ENCODE results near the gene CREBBP.

CREBBP gene

GRCh38 chr16:3677994-3678393, 202.5 kb downstream of the CREBBP start:
- no peaks in the 10 kb centered on the region for H3K4me1 ChIP-seq (ENCODE audit: insufficient read depth, low read length, severe bottlenecking)
- no peaks in the 10 kb centered on the region for H3K79me2 ChIP-seq (ENCODE audit: insufficient read depth, low read length)
- H3K27ac ChIP-seq (ENCODE audit: low read depth, low read length, poor library complexity, severe bottlenecking) = no peak overlapping the region
- TF ChIP-seq EZH2 (IDR thresholded peaks at IDR 0.05; ENCODE audit: borderline replicate concordance, low read length) = no peak
- TF ChIP-seq, protein P1, sequence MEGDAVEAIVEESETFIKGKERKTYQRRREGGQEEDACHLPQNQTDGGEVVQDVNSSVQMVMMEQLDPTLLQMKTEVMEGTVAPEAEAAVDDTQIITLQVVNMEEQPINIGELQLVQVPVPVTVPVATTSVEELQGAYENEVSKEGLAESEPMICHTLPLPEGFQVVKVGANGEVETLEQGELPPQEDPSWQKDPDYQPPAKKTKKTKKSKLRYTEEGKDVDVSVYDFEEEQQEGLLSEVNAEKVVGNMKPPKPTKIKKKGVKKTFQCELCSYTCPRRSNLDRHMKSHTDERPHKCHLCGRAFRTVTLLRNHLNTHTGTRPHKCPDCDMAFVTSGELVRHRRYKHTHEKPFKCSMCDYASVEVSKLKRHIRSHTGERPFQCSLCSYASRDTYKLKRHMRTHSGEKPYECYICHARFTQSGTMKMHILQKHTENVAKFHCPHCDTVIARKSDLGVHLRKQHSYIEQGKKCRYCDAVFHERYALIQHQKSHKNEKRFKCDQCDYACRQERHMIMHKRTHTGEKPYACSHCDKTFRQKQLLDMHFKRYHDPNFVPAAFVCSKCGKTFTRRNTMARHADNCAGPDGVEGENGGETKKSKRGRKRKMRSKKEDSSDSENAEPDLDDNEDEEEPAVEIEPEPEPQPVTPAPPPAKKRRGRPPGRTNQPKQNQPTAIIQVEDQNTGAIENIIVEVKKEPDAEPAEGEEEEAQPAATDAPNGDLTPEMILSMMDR (IDR thresholded peaks at IDR 0.05; ENCODE audit: low read length) = no peak
- H3K4me2 ChIP-seq (ENCODE audit: low read length) = no peak overlapping the region
- no peaks in the 10 kb centered on the region for H3K27me3 ChIP-seq (ENCODE audit: insufficient read depth, low read length)
- peaks cover 96% of the 10 kb centered on the region for H3K36me3 ChIP-seq (ENCODE audit: insufficient read depth, low read length)
- H3K9me2 ChIP-seq (ENCODE audit: low read depth, low read length) = no peaks in the 10 kb centered on the region
- no peaks in the 10 kb centered on the region for H3F3A ChIP-seq (ENCODE audit: insufficient read depth, low read length)
- H3K9ac ChIP-seq (ENCODE audit: low read length) = no peak overlapping the region
- H2AFZ ChIP-seq (ENCODE audit: low read length) = no peak overlapping the region
- no peaks in the 10 kb centered on the region for H3K9me3 ChIP-seq (ENCODE audit: low read length)
- no peak overlapping the region for H3K4me3 ChIP-seq (ENCODE audit: low read depth, low read length, poor library complexity, severe bottlenecking)
- H4K20me1 ChIP-seq (ENCODE audit: insufficient read depth, low read length) = no peaks in the 10 kb centered on the region

- H3K36me3 ChIP-seq (ENCODE audit: insufficient read depth, low read length) = peaks cover 96% of the 10 kb centered on the region
- no peaks in the 10 kb centered on the region for H4K20me1 ChIP-seq (ENCODE audit: insufficient read depth, low read length)
- no peak overlapping the region for H3K9ac ChIP-seq (ENCODE audit: low read length)
Observed at GRCh38 chr16:3675601-3676130, 204.8 kb downstream of the CREBBP start.

More at GRCh38 chr16:3675601-3676130, 204.8 kb downstream of the CREBBP start:
- no peaks in the 10 kb centered on the region for H3K9me2 ChIP-seq (ENCODE audit: low read depth, low read length)
- H3F3A ChIP-seq (ENCODE audit: insufficient read depth, low read length) = no peaks in the 10 kb centered on the region
- no peak overlapping the region for H3K4me2 ChIP-seq (ENCODE audit: low read length)
- no peaks in the 10 kb centered on the region for H3K4me1 ChIP-seq (ENCODE audit: insufficient read depth, low read length, severe bottlenecking)
- H2AFZ ChIP-seq (ENCODE audit: low read length) = no peak overlapping the region
- no peaks in the 10 kb centered on the region for H3K27me3 ChIP-seq (ENCODE audit: insufficient read depth, low read length)
- no peaks in the 10 kb centered on the region for H3K79me2 ChIP-seq (ENCODE audit: insufficient read depth, low read length)
- no peak overlapping the region for H3K4me3 ChIP-seq (ENCODE audit: low read depth, low read length, poor library complexity, severe bottlenecking)
- H3K9me3 ChIP-seq (ENCODE audit: low read length) = no peaks in the 10 kb centered on the region
- H3K27ac ChIP-seq (ENCODE audit: low read depth, low read length, poor library complexity, severe bottlenecking) = no peak overlapping the region
- TF ChIP-seq, protein P1 (IDR thresholded peaks at IDR 0.05; ENCODE audit: low read length) = no peak
- TF ChIP-seq EZH2 (IDR thresholded peaks at IDR 0.05; ENCODE audit: borderline replicate concordance, low read length) = no peak
